GM18511 (cell line): ENCODE data around the gene NXPE2.

Experiments used
- ATAC-seq: cut with Tn5 transposase; IDR thresholded peaks from one replicate; pipeline ENCODE4 v1.9.1; 2021; ENCODE audit warnings: mild to moderate bottlenecking, moderate library complexity; ENCODE audit not compliant: unreplicated experiment

The NXPE2 gene

GRCh38 chr11:114738954-114739353 lies 60.6 kb downstream of the NXPE2 start:
- ATAC-seq = peak; percentile 56

GRCh38 chr11:114745150-114745671 lies 66.9 kb downstream of the NXPE2 start:
- no peak for ATAC-seq

GRCh38 chr11:114746013-114746412 lies 67.7 kb downstream of the NXPE2 start:
- ATAC-seq = no peak
